Measurements from ENCODE around the gene TTPAL.

DNA sequence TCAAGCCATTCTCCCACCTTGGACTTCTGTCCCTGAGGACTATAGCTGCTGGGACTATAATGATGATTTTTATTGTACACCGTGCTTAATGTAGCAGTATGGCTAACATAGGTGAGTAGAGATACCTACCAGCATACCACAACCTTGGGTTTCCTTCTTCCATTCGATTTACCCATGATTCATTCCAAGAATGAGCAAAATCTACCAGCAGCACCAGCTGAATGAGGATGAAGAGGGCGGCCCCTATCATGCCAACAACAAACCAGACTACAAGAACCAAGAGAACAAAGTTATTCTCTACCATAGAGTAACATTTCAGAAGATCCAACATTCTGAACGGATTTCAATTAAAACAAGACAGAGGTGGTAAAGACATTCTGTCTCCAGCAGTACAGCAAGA, 34.1 kb downstream of the TTPAL start:
- TF ChIP-seq, protein P1, sequence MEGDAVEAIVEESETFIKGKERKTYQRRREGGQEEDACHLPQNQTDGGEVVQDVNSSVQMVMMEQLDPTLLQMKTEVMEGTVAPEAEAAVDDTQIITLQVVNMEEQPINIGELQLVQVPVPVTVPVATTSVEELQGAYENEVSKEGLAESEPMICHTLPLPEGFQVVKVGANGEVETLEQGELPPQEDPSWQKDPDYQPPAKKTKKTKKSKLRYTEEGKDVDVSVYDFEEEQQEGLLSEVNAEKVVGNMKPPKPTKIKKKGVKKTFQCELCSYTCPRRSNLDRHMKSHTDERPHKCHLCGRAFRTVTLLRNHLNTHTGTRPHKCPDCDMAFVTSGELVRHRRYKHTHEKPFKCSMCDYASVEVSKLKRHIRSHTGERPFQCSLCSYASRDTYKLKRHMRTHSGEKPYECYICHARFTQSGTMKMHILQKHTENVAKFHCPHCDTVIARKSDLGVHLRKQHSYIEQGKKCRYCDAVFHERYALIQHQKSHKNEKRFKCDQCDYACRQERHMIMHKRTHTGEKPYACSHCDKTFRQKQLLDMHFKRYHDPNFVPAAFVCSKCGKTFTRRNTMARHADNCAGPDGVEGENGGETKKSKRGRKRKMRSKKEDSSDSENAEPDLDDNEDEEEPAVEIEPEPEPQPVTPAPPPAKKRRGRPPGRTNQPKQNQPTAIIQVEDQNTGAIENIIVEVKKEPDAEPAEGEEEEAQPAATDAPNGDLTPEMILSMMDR (IDR thresholded peaks at IDR 0.05) = no peak
- TF ChIP-seq EP300 (IDR thresholded peaks at IDR 0.05) = no peak
- no peak for TF ChIP-seq POLR2A (IDR thresholded peaks at IDR 0.05)

Data from sigmoid colon (tissue), 4 donors.